Measurements from ENCODE around the gene MYL6. TPM values are rescaled to one million over a fixed set of nuclear protein-coding genes. Genes with fewer than 3 reads are reported as not detected.
"Not testable (repeated sequence)": the region's sequence is repeated elsewhere in the genome, so short reads cannot be mapped to it uniquely, and the experiment has no call there.

Gene MYL6
- polyA plus RNA-seq, 3 donors from 2014 or later = 2,998 to 5,712 (median 4,230) TPM

DNA sequence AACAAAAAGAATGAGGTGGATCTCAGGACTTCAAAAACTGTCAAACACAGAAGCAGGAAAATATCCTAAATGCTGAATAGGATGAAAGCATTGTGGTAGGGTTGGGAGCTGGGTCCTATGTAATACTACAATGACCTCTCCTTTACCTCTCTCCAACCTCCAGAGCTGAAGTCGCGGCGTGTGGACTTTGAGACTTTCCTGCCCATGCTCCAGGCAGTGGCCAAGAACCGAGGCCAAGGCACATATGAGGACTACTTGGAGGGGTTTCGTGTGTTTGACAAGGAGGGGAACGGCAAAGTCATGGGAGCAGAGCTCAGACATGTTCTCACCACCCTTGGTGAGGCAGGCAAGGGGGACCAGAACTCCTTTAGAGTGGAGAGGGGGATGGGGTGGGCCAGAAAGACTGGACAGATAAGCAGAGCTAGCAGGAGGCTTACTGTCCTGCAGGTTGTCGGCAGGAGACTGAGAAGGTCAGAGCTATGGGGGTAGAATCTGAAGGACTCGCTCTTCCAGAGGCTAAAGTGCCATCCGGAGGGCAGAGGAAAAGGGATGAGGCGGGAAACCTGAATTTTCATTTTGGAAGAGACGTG lies 2.8 kb upstream of the MYL6 start:
- no peak for DNase-seq
- peaks cover 58 to 66% of the 10 kb centered on the region in 2 donors for H3K4me1 Mint-ChIP-seq
- peak overlapping the region in 1 of 6 donors; percentile 59 for H3K27ac Mint-ChIP-seq
- H3K9me3 Mint-ChIP-seq = no peaks in the 10 kb centered on the region
- H3K36me3 Mint-ChIP-seq = peaks cover 6 to 7% (median 7%) of the 10 kb centered on the region in 3 donors
- H3K27me3 Mint-ChIP-seq (ENCODE audit: low read depth in 3 of 3) = peaks cover 8 to 35% (median 16%) of the 10 kb centered on the region in 3 donors
- H3K4me3 Mint-ChIP-seq = peak overlapping the region in 4 of 5 donors; percentile 8 to 47 (median 26)

DNA sequence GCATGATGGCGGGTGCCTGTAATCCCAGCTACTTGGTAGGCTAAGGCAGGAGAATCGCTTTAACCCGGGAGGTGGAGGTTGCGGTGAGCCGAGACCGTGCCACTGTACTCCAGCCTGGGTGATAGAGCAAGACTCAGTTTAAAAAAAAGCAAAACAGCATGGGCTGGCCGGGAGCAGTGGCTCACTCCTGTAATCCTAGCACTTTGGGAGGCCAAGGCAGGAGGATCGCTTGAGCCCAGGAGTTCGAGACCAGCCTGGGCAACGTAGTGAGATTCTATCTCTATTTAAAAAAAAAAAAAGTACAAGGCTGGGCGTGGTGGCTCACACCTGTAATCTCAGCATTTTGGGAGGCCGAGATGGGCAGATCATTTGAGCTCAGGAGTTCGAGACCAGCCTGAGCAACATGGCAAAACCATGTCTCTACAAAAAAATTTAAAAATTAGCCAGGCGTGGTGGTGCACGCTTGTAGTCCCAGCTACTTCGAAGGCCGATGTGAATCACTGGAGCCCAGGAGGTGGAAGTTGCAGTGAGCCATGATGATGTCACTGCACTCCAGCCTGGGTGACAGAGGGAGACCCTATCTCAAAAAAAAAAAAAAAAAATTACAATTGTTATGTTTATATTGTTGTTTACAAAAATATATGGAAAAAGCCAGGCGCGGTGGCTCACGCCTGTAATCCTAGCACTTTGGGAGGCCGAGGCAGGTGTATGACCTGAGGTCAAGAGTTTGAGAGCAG lies 1.5 kb upstream of the MYL6 start:
- Mint-ChIP-seq H3K27ac (peak overlapping the region; percentile 92 to 100 (median 98)), H3K4me3 (peak overlapping the region; percentile 90 to 99 (median 98)), H3K36me3 (peaks cover 10 to 17% (median 14%) of the 10 kb centered on the region in 3 donors), H3K4me1 (peaks cover 59 to 67% of the 10 kb centered on the region in 2 donors), H3K27me3 (ENCODE audit: low read depth in 3 of 3) (peaks cover 7 to 33% (median 12%) of the 10 kb centered on the region in 3 donors)
- not testable (repeated sequence) for H3K9me3 Mint-ChIP-seq, DNase-seq

DNA sequence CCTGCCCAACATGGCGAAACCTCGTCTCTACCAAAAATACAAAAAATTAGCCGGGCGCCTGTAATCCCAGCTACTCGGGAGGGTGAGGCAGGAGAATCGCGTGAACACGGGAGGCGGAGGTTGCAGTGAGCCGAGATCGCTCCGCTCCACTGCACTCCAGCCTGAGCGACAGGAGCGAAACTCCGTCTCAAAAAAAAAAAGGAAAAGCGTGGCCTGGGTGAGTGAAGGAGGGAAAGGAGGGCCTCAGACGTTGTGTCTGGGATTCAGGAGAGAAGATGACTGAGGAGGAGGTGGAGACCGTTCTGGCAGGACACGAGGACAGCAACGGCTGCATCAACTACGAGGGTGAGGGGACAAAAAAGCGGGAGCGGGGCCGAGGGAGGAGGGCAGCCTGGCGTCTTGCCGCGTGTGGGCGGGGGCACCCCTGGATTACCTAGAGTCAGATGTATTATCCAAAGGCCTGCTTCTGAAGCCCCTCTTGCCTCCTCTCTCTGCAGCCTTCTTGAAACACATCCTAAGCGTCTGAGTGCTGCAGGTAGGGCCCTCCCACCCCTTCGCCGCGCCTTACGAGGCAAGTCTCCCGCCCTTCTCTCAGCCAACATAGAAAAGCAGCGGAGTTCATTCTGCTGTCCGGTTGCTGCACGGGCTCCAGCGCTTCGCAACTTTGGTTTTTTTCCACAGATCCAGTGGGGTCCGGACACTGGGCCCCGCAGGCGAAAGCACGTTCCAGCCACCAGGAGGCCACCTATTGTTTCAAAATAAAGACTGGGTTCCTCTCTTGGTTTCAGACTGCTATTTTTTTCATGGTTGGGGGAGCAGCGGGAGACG lies 744 bp upstream of the MYL6 start:
- no peaks in the 10 kb centered on the region for H3K9me3 Mint-ChIP-seq
- peak; percentile 54 to 57 (median 55) for DNase-seq
- peaks cover 51 to 61% of the 10 kb centered on the region in 2 donors for H3K4me1 Mint-ChIP-seq
- H3K27me3 Mint-ChIP-seq (ENCODE audit: low read depth in 3 of 3) = peaks cover 5 to 25% (median 12%) of the 10 kb centered on the region in 3 donors
- peaks cover 10 to 22% (median 16%) of the 10 kb centered on the region in 3 donors for H3K36me3 Mint-ChIP-seq
- H3K4me3 Mint-ChIP-seq = peak overlapping the region; percentile 90 to 99 (median 98)
- peak overlapping the region; percentile 92 to 100 (median 98) for H3K27ac Mint-ChIP-seq

DNA sequence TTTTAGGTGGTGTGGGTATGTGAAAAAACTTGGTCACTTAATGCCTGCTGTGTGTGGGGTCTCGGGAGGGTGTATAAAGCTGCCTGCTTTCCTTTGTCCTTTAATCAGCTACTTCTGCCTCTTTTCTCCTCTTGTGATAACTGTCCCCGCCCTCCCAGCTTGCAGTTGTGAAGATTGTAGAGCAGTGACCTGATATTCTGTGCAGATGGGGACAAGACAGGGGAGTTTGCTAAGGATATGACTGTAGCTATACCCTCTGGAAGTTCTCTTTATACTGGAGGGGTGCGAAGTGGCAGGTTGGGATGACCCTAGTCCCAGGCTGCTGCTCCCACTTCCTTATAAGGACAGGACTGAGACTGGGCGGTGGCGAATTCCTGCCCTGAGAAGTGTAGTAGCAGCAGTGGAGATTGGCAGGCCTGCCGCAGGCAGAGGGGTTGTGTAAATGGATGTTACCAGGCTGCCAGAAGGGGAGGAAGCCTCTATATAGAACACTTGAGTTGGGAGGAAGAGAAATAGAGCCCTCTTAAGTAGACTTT lies 835 bp downstream of the MYL6 start:
- H3K36me3 Mint-ChIP-seq = peaks cover 10 to 35% (median 20%) of the 10 kb centered on the region in 3 donors
- no peaks in the 10 kb centered on the region for H3K9me3 Mint-ChIP-seq
- peak overlapping the region; percentile 90 to 99 (median 98) for H3K4me3 Mint-ChIP-seq
- H3K27me3 Mint-ChIP-seq (ENCODE audit: low read depth in 3 of 3) = peaks cover 5 to 18% (median 12%) of the 10 kb centered on the region in 3 donors
- peak in 1 of 3 donors; percentile 30 for DNase-seq
- H3K27ac Mint-ChIP-seq = peak overlapping the region; percentile 92 to 100 (median 98)
- H3K4me1 Mint-ChIP-seq = peaks cover 48 to 54% of the 10 kb centered on the region in 2 donors

DNA sequence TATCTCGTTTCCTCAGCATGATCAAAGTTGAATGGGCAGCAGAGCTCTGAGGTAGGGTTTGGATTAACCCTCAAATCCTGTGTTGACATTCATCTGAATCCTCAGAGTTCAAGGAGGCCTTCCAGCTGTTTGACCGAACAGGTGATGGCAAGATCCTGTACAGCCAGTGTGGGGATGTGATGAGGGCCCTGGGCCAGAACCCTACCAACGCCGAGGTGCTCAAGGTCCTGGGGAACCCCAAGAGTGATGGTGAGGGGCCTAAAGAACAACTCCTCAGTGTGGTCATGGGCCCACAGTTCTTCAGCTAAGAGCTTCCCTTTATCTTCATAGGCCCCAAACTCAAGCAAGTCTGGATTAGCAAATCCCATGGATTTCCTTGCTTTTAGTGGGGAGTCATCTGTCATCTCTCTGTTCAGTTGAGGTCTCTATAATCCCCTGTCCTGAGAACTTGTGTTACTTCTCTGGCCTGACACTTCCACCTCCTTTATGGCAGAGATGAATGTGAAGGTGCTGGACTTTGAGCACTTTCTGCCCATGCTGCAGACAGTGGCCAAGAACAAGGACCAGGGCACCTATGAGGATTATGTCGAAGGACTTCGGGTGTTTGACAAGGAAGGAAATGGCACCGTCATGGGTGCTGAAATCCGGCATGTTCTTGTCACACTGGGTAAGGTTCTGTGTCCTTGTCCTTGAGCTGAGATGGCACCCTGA lies 1.5 kb downstream of the MYL6 start:
- Mint-ChIP-seq H3K4me1 (peaks cover 48 to 54% of the 10 kb centered on the region in 2 donors), H3K36me3 (peaks cover 10 to 40% (median 25%) of the 10 kb centered on the region in 3 donors)

DNA sequence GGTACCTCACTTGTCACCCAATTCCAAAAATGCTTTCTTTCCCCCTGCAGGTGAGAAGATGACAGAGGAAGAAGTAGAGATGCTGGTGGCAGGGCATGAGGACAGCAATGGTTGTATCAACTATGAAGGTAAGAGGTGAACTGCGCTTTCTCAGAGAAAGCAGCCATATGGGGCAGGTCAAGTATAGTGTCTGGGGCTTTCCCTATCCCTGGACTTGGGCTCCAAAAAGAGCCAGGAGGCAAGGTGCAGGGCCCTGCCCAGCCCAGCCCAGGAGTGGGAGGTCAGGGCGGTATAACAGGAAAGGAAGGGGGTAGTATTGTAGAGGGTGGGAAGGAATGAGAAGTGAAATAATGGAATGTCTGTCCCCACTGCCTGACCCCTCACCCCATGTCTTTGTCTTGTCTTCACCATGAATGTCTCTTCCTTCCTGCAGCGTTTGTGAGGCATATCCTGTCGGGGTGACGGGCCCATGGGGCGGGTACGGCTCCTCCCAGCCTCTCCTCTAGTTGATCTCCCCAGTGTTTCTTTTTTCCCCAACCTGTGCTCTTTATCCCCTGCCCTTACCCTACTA lies 2.1 kb downstream of the MYL6 start:
- Mint-ChIP-seq H3K27ac (peak overlapping the region; percentile 92 to 100 (median 98)), H3K36me3 (peaks cover 10 to 40% (median 25%) of the 10 kb centered on the region in 3 donors), H3K4me3 (peak overlapping the region; percentile 90 to 99 (median 98)), H3K27me3 (ENCODE audit: low read depth in 3 of 3) (peaks cover 5 to 22% (median 14%) of the 10 kb centered on the region in 3 donors), H3K9me3 (no peaks in the 10 kb centered on the region), H3K4me1 (peaks cover 48 to 54% of the 10 kb centered on the region in 2 donors)
- peak; percentile 46 to 61 (median 55) for DNase-seq

More for the DNA sequence above, 1.5 kb downstream of the MYL6 start:
- no peak for DNase-seq
- no peaks in the 10 kb centered on the region for H3K9me3 Mint-ChIP-seq
- H3K27ac Mint-ChIP-seq = peak overlapping the region; percentile 92 to 100 (median 98)
- peak overlapping the region; percentile 90 to 99 (median 98) for H3K4me3 Mint-ChIP-seq
- peaks cover 5 to 22% (median 14%) of the 10 kb centered on the region in 3 donors for H3K27me3 Mint-ChIP-seq (ENCODE audit: low read depth in 3 of 3)

DNA sequence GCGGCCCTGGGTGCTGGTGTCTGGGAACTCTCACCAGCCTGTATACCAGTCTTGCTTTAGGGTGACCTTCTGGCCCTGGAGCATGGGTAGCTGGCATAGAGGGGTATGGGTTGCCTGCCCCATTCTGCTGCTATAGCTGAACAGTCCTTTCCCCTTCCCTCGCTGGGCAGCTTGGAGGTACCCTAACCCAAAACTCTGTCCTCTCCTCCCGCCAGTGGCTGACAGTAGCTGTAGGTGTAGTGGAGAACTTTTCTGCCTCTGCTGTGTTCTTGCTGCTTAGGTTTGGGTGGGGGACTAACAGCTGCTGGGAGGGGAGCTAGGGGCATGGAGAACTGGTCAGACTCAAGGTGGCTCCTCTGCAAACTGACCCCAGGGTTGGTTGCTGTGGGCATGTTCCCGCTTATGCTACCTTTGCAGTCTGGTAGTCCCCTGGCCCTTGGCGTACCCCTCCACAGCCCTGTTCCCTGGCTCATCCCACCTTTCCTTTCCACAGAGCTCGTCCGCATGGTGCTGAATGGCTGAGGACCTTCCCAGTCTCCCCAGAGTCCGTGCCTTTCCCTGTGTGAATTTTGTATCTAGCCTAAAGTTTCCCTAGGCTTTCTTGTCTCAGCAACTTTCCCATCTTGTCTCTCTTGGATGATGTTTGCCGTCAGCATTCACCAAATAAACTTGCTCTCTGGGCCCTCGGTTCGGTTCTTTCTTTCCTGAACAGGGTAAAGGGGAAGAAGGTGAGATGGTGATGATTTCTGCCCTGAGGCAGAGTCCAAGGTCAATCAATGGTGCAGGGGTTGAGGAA lies 2.9 kb downstream of the MYL6 start:
- H3K4me1 Mint-ChIP-seq = peaks cover 44 to 48% of the 10 kb centered on the region in 2 donors
- peak overlapping the region; percentile 90 to 99 (median 98) for H3K4me3 Mint-ChIP-seq
- H3K36me3 Mint-ChIP-seq = peaks cover 14 to 45% (median 30%) of the 10 kb centered on the region in 3 donors
- peaks cover 5 to 20% (median 14%) of the 10 kb centered on the region in 3 donors for H3K27me3 Mint-ChIP-seq (ENCODE audit: low read depth in 3 of 3)
- H3K27ac Mint-ChIP-seq = peak overlapping the region; percentile 92 to 100 (median 98)
- DNase-seq = no peak
- no peaks in the 10 kb centered on the region for H3K9me3 Mint-ChIP-seq

DNA sequence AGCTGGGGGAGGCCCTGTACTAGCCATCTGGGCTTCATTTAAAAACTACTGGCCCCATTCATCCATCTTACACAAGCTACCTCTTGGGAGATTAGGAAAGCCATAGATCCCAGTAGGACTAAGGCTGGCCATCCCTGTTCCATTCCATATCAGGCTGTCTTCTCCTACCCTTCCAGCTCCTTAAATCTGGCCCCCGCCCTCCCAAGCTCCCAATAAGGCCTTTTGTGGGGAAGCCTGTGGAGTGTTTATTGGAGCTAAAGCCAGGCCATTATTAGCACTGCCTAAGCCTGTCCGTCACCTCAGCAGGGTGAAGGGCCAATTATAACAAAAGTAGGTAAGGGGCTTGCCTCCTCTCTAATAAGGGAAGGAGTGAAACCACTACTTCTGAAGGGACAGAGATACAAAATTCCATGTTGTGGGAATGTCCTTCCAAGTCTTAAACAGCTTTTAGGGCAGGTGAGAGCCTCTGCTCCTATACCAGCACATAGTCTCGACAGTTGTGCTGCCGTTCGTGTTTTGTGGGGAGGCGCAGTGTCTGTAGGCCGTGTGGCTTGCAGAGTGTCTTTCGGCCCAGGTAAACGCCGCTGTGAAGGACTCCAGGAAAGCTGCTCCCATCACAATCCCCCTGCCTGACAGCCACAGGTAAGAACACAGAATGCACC lies 3.7 kb downstream of the MYL6 start:
- Mint-ChIP-seq H3K9me3 (no peaks in the 10 kb centered on the region), H3K4me1 (peaks cover 44 to 48% of the 10 kb centered on the region in 2 donors), H3K4me3 (peak overlapping the region in 4 of 5 donors; percentile 17 to 98 (median 28)), H3K27ac (peak overlapping the region; percentile 92 to 100 (median 98)), H3K36me3 (peaks cover 14 to 45% (median 30%) of the 10 kb centered on the region in 3 donors), H3K27me3 (ENCODE audit: low read depth in 3 of 3) (peaks cover 5 to 20% (median 14%) of the 10 kb centered on the region in 3 donors)
- no peak for DNase-seq

DNA sequence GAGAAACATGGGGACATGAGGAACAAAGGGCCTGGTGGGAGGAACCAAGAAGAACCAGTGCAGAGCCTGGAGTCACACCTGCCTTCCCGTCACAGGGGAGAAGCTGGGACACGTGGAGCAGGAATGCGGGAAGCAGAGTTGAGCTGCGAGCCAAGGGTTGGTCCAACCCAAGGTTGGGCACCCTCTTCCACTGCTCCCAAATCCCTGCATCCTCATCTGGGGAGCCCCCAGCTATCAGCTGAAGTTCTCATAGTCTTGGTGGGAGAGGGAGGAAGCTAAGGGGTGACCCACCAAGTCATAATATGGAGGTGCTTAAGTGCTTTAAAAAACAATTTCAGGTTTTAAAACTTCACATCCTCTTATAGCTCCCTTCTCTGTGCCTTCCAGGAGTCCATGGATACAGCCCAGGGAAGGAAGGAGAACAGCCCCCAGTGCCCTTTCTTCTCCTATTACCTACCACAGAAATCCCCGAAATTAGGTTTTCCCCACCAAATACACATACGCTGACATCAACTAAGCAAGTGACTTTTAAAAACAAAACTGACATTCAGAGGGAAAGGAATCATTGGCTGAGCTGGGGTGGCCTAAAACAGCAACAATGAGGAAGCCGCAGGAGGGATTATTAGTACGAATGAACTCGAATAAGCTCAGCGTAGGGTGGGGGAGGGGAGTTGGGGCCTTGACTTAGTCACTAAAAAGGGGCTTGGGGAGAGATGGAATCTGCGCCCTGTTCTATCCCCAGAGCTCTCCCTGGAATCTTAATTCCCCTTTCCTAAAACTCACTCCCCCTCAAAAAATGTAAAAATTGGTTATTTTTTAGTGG lies 4.5 kb downstream of the MYL6 start:
- Mint-ChIP-seq H3K4me1 (peaks cover 37 to 41% of the 10 kb centered on the region in 2 donors), H3K4me3 (no peak overlapping the region), H3K27ac (peak overlapping the region; percentile 12 to 80 (median 57)), H3K9me3 (no peaks in the 10 kb centered on the region), H3K36me3 (peaks cover 18 to 49% (median 34%) of the 10 kb centered on the region in 3 donors), H3K27me3 (ENCODE audit: low read depth in 3 of 3) (peaks cover 2 to 23% (median 14%) of the 10 kb centered on the region in 3 donors)
- DNase-seq = no peak

DNA sequence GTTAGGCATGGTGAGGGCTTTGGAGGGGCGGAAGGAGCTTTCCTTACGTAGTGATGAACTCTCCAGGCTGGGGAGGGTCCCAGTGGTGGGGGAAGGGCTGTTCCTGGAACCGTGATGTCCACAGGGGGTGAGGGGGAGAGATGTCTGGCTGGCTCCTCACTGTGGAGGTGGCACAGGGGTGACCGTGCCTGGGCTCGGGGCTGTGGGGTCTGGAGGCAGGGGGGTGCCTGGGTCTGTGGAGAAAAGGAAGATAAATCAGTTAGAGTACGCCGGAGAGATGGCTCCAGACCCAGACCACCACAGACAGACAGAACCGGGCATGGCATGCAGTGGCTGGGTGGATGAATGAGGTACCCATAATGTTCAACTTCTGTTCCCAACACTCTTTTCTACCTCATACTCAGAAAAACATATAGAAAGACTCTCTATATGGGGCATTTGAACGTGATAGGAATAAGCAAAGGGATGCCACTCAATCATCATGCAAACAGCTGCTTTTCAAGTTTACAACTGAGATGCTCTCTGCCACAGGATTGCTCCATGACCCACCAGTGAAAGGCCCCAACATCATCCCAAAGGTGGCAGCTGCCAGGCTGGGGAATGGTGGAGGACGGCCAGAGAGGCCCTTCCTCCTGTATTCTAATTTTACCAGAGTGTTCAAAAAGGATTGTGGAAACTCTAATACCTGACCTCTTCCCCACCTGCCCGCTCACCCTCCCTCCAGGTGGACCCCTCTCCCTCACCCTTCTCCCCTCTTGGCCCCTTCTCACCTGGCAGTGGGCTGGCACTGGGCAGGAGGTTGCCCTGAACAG lies 5.6 kb downstream of the MYL6 start:
- Mint-ChIP-seq H3K27me3 (ENCODE audit: low read depth in 3 of 3) (peaks cover 0 to 20% (median 8%) of the 10 kb centered on the region in 3 donors), H3K4me3 (no peak overlapping the region), H3K4me1 (peaks cover 31 to 35% of the 10 kb centered on the region in 2 donors), H3K36me3 (peaks cover 23 to 53% (median 37%) of the 10 kb centered on the region in 3 donors), H3K9me3 (no peaks in the 10 kb centered on the region), H3K27ac (peak overlapping the region; percentile 17 to 62 (median 36))
- no peak for DNase-seq

Data from immature natural killer cell (primary cell).